ENCODE results near the gene NOM1.

DNA sequence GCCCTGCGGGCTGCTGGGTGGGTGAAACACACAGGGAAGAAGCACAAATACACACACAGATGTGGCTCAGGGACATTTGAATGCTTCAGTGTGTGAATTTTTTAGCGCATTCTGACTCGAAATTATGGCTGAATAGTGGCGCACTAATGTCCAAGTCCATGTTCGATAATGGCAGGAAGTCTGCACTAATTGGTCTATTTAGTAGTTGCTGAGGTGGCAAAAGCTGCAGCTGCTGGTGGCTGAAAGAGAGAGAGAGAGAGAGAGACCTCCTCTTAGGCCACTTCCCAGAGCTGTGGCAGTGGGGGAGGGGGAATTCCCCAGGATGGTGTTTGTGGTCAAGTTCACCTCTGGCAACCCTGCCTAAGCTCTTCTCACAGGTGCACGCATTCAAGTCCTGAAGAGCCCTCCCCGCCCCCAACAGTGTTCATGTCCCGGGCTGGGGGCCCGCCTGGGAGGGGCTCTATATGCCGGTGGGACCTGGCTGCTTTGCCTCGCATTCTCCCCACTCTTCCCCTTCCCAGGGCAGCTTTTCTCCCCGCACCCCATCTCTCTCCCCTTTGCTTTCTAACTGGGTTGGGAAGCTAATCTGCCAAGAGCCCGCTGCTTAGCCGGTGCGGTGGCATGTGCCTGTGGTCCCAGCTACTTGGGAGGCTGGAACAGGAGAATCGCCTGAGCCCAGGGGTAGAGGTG lies 67.0 kb downstream of the NOM1 start:
- TF ChIP-seq CTCF (IDR thresholded peaks at IDR 0.05) (no peak), POLR2A (IDR thresholded peaks at IDR 0.05) (no peak)

All from uterus (tissue), 2 donors.